Adrenal gland (tissue), 12 donors: ENCODE measurements around the gene SLC6A13. TPM values are rescaled to one million over a fixed set of nuclear protein-coding genes. Genes with fewer than 3 reads are reported as not detected.

Experiments
- DNase-seq, 7 donors: peaks; one replicate each; pipeline ENCODE4 v3.0.0-alpha.2; 2019 to 2020
- H3K27ac ChIP-seq, 5 donors: fragments of 200-600 bp; sonication (generic) in 4 of 5; 1 replicate in 3 of 5; 2 replicates in 2 of 5; pipeline versions ENCODE4 v1.5.1 to v1.8.0; 2016 to 2020; ENCODE audit warnings: mild to moderate bottlenecking in 1 of 5
- H3K27me3 ChIP-seq: fragments of 200-600 bp; 2 replicates; pipeline ENCODE4 v1.8.0; 2021
- H3K36me3 ChIP-seq, 2 donors: fragments of 200-600 bp; replicated peaks in 1 of 2; 1 replicate in 1 of 2; 2 replicates in 1 of 2; pipeline versions ENCODE4 v1.5.1 to v1.8.0; 2018 to 2022
- H3K4me1 ChIP-seq, 2 donors: fragments of 200-600 bp; replicated peaks in 1 of 2; 1 replicate in 1 of 2; 2 replicates in 1 of 2; pipeline versions ENCODE4 v1.5.1 to v1.8.0; 2018 to 2021
- H3K4me3 ChIP-seq, 4 donors: fragments of 200-600 bp; sonication (generic) in 3 of 4; one replicate each; pipeline ENCODE4 v1.5.1; 2016 to 2018
- H3K9me3 ChIP-seq, 3 donors: fragments of 200-600 bp; sonication (generic) in 1 of 3; replicated peaks in 1 of 3; 1 replicate in 2 of 3; 2 replicates in 1 of 3; pipeline versions ENCODE4 v1.5.1 to v1.8.0; 2016 to 2021
- POLR2A ChIP-seq, 2 donors: fragments of 450-650 bp; IDR thresholded peaks; one replicate each; pipeline ENCODE4 v1.6.1; 2017; ENCODE audit warnings: antibody characterized with exemption in 2 of 2, mild to moderate bottlenecking in 2 of 2, moderate library complexity in 1 of 2
- WGBS, 4 donors: extraction: QIAGEN DNeasy Blood & Tissue Kit in 2 of 4; methylation state at CpG; one replicate each; pipeline versions ENCODE4 v1.1.5 to v1.1.7; 2013 to 2017; 5-methylcytosine and 5-hydroxymethylcytosine counted together
- intact Hi-C, 2 donors: fragments of 100-400 bp; cut with DNase I; formaldehyde crosslinking; loops; one replicate each; pipeline versions ENCODE4 v1.14.1 to v1.15.0; 2022 to 2023
- polyA plus RNA-seq, 3 donors: library from polyadenylated mRNA; stranded (reverse); fragments of 200-250 nt in 2 of 3; fragments of 350-450 nt in 1 of 3; fragmentation: Illumina TruSeq in 1 of 3; extraction: RNeasy Lipid Tissue Mini Kit (QIAGEN cat#74804) in 1 of 3; gene quantifications; one replicate each; pipeline ENCODE4 v1.2.3, GENCODE V29; 2013 to 2014
- total RNA-seq, 9 donors: library from RNA; depleted of rRNA in 4 of 9; stranded (reverse); fragments of >200 nt in 4 of 9; fragments of 120-200 nt in 1 of 9; fragmentation: NEBNext Ultra II Directional in 1 of 9; extraction: Animal tissue kit (Norgen Biotek cat#: 25700) in 1 of 9; gene quantifications; one replicate each; pipeline versions ENCODE4 v1.1.0 to v1.2.4, GENCODE V29; 2013 to 2023
- TF ChIP-seq, protein P1 (sequence below), 6 experiments: fragments of 450-650 bp in 4 of 6; fragments of 200-600 bp in 2 of 6; sonication (generic) in 1 of 6; IDR thresholded peaks; 1 replicate in 5 of 6; 2 replicates in 1 of 6; pipeline versions ENCODE4 v1.5.1 to v1.8.0; 2016 to 2021; ENCODE audit warnings: antibody characterized with exemption in 6 of 6, mild to moderate bottlenecking in 2 of 6, moderate library complexity in 1 of 6
- donor health status: healthy with polysubstance abuse.
- donor health status: Bipolar disorder and iron deficiency.
- donor health status: DM: yes; HTN: yes; CAD: no.
- donor health status: DM: no; HTN: no; CAD: no.
- donor health status: DM: no; HTN: no; CAD: no.
- donor health status: DM: yes; HTN: yes; CAD: no.

Gene SLC6A13
- total and polyA plus RNA-seq, 12 donors: 0.22 to 1.0 (median 0.64) TPM; not detected in 6

DNA sequence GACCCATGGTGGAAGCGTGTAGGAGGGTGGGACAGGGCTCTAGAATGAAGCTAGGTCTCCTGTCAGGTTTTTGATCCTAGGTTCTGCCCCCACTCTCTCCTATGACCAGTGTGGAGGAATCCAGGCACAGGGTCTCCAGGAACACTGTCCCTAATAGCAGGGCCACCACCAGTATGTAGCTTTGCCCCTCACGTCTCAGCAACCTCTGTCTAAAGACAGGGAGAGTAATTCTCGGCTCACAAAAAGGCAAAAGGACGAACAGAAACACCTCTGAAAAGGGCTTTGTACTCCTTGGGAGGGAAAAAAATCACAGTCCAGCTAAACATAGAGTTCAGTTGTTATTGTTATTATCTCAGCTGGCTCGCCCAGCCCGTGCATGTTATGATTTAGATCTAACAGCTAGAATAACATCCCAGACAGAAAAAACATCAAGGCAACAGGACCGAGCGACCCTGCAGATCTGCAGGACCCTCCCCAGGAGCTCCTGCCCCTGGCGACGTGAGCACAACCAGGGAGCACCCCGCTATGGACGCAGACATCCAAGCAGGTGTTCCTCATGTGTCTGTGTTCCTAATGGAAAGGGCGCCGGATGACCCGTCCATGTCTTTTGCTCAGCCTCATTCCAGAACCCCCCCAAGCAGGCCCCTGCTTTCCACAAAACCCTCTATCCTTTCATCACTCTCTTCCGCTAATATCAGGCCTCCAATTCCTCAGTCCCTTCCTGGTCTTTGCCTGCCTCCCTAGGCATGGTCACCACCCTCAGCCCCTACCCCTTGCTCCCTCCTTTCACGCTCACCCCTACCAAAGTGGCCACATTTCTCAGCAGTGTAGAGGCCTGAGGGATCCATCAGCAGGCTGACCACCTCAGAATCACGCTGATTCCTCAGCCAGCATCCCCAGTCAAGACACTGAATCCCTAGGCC lies 34.5 kb downstream of the SLC6A13 start:
- no peak for TF ChIP-seq POLR2A (IDR thresholded peaks at IDR 0.05)
- TF ChIP-seq, protein P1, sequence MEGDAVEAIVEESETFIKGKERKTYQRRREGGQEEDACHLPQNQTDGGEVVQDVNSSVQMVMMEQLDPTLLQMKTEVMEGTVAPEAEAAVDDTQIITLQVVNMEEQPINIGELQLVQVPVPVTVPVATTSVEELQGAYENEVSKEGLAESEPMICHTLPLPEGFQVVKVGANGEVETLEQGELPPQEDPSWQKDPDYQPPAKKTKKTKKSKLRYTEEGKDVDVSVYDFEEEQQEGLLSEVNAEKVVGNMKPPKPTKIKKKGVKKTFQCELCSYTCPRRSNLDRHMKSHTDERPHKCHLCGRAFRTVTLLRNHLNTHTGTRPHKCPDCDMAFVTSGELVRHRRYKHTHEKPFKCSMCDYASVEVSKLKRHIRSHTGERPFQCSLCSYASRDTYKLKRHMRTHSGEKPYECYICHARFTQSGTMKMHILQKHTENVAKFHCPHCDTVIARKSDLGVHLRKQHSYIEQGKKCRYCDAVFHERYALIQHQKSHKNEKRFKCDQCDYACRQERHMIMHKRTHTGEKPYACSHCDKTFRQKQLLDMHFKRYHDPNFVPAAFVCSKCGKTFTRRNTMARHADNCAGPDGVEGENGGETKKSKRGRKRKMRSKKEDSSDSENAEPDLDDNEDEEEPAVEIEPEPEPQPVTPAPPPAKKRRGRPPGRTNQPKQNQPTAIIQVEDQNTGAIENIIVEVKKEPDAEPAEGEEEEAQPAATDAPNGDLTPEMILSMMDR (IDR thresholded peaks at IDR 0.05): no peak
- Histone ChIP-seq H3K4me3 (no peak overlapping the region), H3K9me3 (no peaks in the 10 kb centered on the region), H3K27me3 (no peaks in the 10 kb centered on the region), H3K36me3 (no peaks in the 10 kb centered on the region), H3K27ac (no peak overlapping the region), H3K4me1 (no peaks in the 10 kb centered on the region)
- DNase-seq: peak in 1 of 7 donors; percentile 21
- WGBS, 4 donors: 71 to 80% (median 76%) methylated on average over 17 to 18 of the region's 18 CpGs
- intact Hi-C loops: no loop called here

DNA sequence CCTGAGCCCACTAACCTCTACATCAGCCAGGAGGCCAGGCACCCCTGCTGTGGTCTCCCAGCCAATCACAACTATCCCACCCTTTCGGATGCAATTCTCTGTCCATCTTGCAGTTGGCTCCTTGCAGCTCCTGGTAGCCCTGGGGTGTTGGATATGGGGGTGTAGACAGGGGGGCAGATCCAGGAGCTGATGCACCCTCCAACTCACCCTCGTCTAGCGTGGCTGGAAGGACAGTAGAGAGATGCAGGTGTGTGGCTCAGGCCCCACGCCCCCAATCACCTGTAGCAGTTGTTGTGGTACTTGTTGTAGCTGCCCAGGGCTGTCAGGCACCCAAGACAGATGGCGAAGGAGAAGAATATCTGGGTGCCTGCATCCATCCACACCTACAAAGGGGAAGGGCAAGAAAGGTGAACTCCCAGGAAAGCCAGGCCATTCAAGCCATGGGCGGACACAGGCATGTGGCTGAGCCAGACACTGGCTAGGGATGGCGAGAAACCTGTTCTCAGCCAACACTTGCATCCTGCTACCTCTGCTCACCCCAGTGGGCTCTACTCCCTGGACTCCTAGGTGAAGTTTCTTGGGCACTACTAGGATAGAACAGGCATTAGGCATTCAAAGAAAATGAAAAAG lies 35.2 kb downstream of the SLC6A13 start:
- peak in 1 of 7 donors; percentile 11 for DNase-seq

DNA sequence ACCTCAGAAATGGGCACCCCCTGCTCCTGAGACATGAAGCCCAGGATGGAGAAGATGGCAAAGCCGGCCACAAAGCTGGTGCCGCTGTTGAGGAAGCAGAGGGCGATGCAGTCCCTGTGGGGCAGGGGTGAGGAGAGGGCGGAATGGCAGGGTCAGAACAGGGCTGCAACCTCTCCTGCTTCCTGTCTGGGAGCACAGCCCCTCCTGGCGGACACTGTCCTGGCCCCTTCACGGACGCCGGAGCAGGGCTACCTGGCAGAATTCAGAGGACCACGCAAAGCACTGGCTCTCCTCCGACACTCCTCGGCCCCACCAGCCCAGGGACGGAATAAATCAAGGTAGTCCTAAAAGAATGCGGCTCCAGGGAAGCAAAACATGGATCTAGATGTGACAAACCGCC lies 36.2 kb downstream of the SLC6A13 start:
- TF ChIP-seq, protein P1 (IDR thresholded peaks at IDR 0.05): no peak
- 75 to 85% (median 77%) methylated on average over 13 to 14 of the region's 14 CpGs for WGBS, 4 donors
- Histone ChIP-seq H3K4me3 (no peak overlapping the region), H3K36me3 (no peaks in the 10 kb centered on the region), H3K27me3 (no peaks in the 10 kb centered on the region), H3K27ac (no peak overlapping the region), H3K4me1 (no peaks in the 10 kb centered on the region), H3K9me3 (no peaks in the 10 kb centered on the region)
- intact Hi-C loops: no loop called here
- DNase-seq: peak in 1 of 7 donors; percentile 31

More for the DNA sequence above, 35.2 kb downstream of the SLC6A13 start:
- Histone ChIP-seq H3K36me3 (no peaks in the 10 kb centered on the region), H3K4me3 (no peak overlapping the region), H3K9me3 (no peaks in the 10 kb centered on the region), H3K4me1 (no peaks in the 10 kb centered on the region), H3K27me3 (no peaks in the 10 kb centered on the region), H3K27ac (no peak overlapping the region)
- WGBS, 4 donors: 86 to 92% (median 89%) methylated on average over 7 of the region's 7 CpGs
- TF ChIP-seq, protein P1 (IDR thresholded peaks at IDR 0.05): no peak
- TF ChIP-seq POLR2A (IDR thresholded peaks at IDR 0.05): no peak
- intact Hi-C loops: no loop called here

DNA sequence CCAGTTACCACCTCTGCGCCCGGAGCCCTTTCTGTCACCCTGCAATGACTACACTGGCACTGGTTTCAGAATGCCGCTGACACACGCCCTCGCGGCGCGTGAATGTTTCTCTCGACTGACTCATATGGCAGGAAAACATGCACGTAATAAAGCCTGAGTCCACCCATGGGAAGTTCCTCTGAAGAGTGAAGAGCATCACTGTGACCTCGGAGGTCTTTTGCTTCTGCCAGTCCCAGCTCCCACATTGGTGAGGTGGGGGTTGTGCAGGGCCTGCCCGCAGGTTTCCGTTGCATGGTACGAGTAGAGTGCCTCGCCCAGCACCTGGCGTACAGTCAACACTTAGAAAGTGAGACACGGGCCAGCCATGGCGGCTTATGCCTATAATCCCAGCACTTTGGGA lies 37.6 kb downstream of the SLC6A13 start:
- Histone ChIP-seq H3K27ac (no peak overlapping the region), H3K4me3 (no peak overlapping the region), H3K36me3 (no peaks in the 10 kb centered on the region), H3K4me1 (no peaks in the 10 kb centered on the region), H3K9me3 (no peaks in the 10 kb centered on the region), H3K27me3 (no peaks in the 10 kb centered on the region)
- WGBS, 4 donors: 89 to 98% (median 92%) methylated on average over 13 to 18 of the region's 18 CpGs
- TF ChIP-seq, protein P1 (IDR thresholded peaks at IDR 0.05): no peak
- TF ChIP-seq POLR2A (IDR thresholded peaks at IDR 0.05): no peak
- intact Hi-C loops: no loop called here
- no peak for DNase-seq
